GM12878 (cell line): Measurements from ENCODE around the gene TPPP. TPM values are rescaled to one million over a fixed set of nuclear protein-coding genes. Genes with fewer than 3 reads are reported as not detected.

ENCODE experiments used
- ATAC-seq: fragments of 200-7000 bp; cut with Tn5 transposase; 3 replicates; pipeline ENCODE4 v1.9.1; 2020; ENCODE audit warnings: mild to moderate bottlenecking, moderate library complexity
- BruUV-seq: library from RNA; stranded (reverse); fragments of 400-500 nt; replicated peaks from 2 replicates; lab custom pipeline; 2021; lab: Mats Ljungman, UMichigan
- CTCF ChIA-PET: fragments of 300-600 bp; sonication (Branson Sonifier 250); formaldehyde crosslinking; extraction: SDS; loops from one replicate; lab custom pipeline; 2021; ENCODE audit warnings: inconsistent platforms; lab: Yijun Ruan, JAX
- POLR2A ChIA-PET: fragments of 350-600 bp; formaldehyde crosslinking; extraction: SDS; loops from one replicate; lab custom pipeline; 2021; ENCODE audit warnings: inconsistent platforms; lab: Charles Lee
- RAD21 ChIA-PET: fragments of 300-600 bp; sonication (Branson Sonifier 250); formaldehyde crosslinking; loops from one replicate; lab custom pipeline; 2023; ENCODE audit warnings: antibody characterized with exemption; ENCODE audit not compliant: unreplicated experiment; lab: Charles Lee
- SMC1A ChIA-PET: fragments of 300-600 bp; sonication (Branson Sonifier 250); formaldehyde crosslinking; loops from one replicate; lab custom pipeline; 2023; ENCODE audit not compliant: unreplicated experiment, uncharacterized antibody; lab: Charles Lee
- DNase-seq: peaks from one replicate; pipeline ENCODE4 v3.0.0-alpha.2; 2011; ENCODE audit warnings: low read depth, low spot score
- FAIRE-seq: peaks from 3 replicates; lab custom pipeline; 2011; peaks lifted over from hg19 to GRCh38; lab: Jason Lieb, UNC
- H2AFZ ChIP-seq: 2 replicates; pipeline ENCODE4 v1.6.0; 2011; ENCODE audit warnings: low read depth, low read length, control low read depth; ENCODE audit not compliant: control insufficient read depth
- H3K27ac ChIP-seq: 2 replicates; pipeline ENCODE4 v1.5.1; 2011; ENCODE audit warnings: control low read depth; ENCODE audit not compliant: control insufficient read depth, insufficient read depth
- H3K27me3 ChIP-seq, 2 experiments: replicated peaks in 1 of 2; 2 replicates each; pipeline versions ENCODE4 v1.6.0 to v1.6.1; 2011; ENCODE audit warnings: low read length in 1 of 2; ENCODE audit not compliant: control insufficient read depth in 2 of 2, insufficient read depth in 2 of 2
- H3K36me3 ChIP-seq, 2 experiments: 2 replicates each; pipeline ENCODE4 v1.5.1; 2011; ENCODE audit warnings: low read length in 1 of 2; ENCODE audit not compliant: control insufficient read depth in 2 of 2, insufficient read depth in 2 of 2
- H3K4me1 ChIP-seq: 2 replicates; pipeline ENCODE4 v1.6.1; 2011; ENCODE audit warnings: mild to moderate bottlenecking, low read length, moderate library complexity, mixed read lengths; ENCODE audit not compliant: control insufficient read depth, insufficient read depth
- H3K4me2 ChIP-seq: 2 replicates; pipeline ENCODE4 v1.6.0; 2011; ENCODE audit warnings: control low read depth; ENCODE audit not compliant: control insufficient read depth, insufficient read depth
- H3K4me3 ChIP-seq: fragments of 200-600 bp; sonication (generic); 2 replicates; pipeline ENCODE4 v1.5.1; 2016
- H3K79me2 ChIP-seq: 2 replicates; pipeline ENCODE4 v1.6.0; 2011; ENCODE audit warnings: low read length; ENCODE audit not compliant: control insufficient read depth, insufficient read depth
- H3K9ac ChIP-seq: 2 replicates; pipeline ENCODE4 v1.8.0; 2011; ENCODE audit warnings: low read length, control low read depth, mixed read lengths; ENCODE audit not compliant: control insufficient read depth, insufficient read depth
- H3K9me3 ChIP-seq: replicated peaks from 3 replicates; pipeline ENCODE4 v1.5.1; 2011; ENCODE audit warnings: mild to moderate bottlenecking, low read length; ENCODE audit not compliant: control insufficient read depth, insufficient read depth
- H4K20me1 ChIP-seq: 2 replicates; pipeline ENCODE4 v1.6.0; 2011; ENCODE audit not compliant: control insufficient read depth, insufficient read depth
- BACH1 ChIP-seq: fragments of 450-650 bp; IDR thresholded peaks from 2 replicates; pipeline ENCODE4 v1.6.1; 2017; ENCODE audit warnings: mild to moderate bottlenecking, borderline replicate concordance
- CBFB ChIP-seq: IDR thresholded peaks from 2 replicates; pipeline ENCODE4 v1.6.1; 2016; ENCODE audit warnings: antibody characterized with exemption, low read depth
- CHD1 ChIP-seq: IDR thresholded peaks from 2 replicates; pipeline ENCODE4 v1.6.1; 2012; ENCODE audit warnings: low read depth, low read length, improper control_type of control experiment
- ETV6 ChIP-seq, 2 experiments: fragments of 450-650 bp in 1 of 2; IDR thresholded peaks in 1 of 2; conservative IDR thresholded peaks in 1 of 2; 2 replicates each; pipeline ENCODE4 v1.6.1; 2014; ENCODE audit warnings: antibody characterized with exemption in 1 of 2, borderline replicate concordance in 1 of 2, low read depth in 1 of 2, mild to moderate bottlenecking in 1 of 2, moderate library complexity in 1 of 2
- EZH2 ChIP-seq: IDR thresholded peaks from 2 replicates; pipeline ENCODE4 v1.6.1; 2012; ENCODE audit warnings: low read depth, mild to moderate bottlenecking, control low read depth, inconsistent platforms, low read length, borderline replicate concordance; ENCODE audit not compliant: control insufficient read depth
- IKZF1 ChIP-seq: fragments of 450-650 bp; conservative IDR thresholded peaks from 2 replicates; pipeline ENCODE4 v1.6.1; 2017; ENCODE audit warnings: antibody characterized with exemption, mild to moderate bottlenecking
- IKZF2 ChIP-seq, 2 experiments: fragments of 450-650 bp; IDR thresholded peaks; 2 replicates each; pipeline ENCODE4 v1.6.1; 2017; ENCODE audit warnings: mild to moderate bottlenecking in 2 of 2, moderate library complexity in 2 of 2
- RFX5 ChIP-seq: IDR thresholded peaks from 2 replicates; pipeline ENCODE4 v1.6.1; 2011; ENCODE audit warnings: low read depth, low read length, improper control_type of control experiment
- WGBS: methylation state at CpG from one replicate; pipeline ENCODE4 v1.1.6; 2016; ENCODE audit warnings: low lambda C conversion rate; ENCODE audit not compliant: insufficient replicate concordance, insufficient coverage; ENCODE audit errors: missing lambda C conversion rate; 5-methylcytosine and 5-hydroxymethylcytosine counted together
- in situ Hi-C: fragments of 300-500 bp; cut with MboI; formaldehyde crosslinking; loops from 9 replicates; pipeline ENCODE4 v1.14.3; 2018; ENCODE audit warnings: mixed read lengths
- intact Hi-C: fragments of 100-400 bp; cut with micrococcal nuclease; formaldehyde crosslinking; loops from one replicate; pipeline ENCODE4 v1.14.2; 2022; ENCODE audit not compliant: unreplicated experiment
- polyA plus RNA-seq, 11 experiments: library from polyadenylated mRNA; depleted of rRNA in 4 of 11; unstranded in 6 of 11; stranded (reverse) in 5 of 11; fragments of >200 nt; fragmentation: Nextera tagmentation in 4 of 11; fragmentation: Illumina TruSeq in 1 of 11; extraction: Ambion mirVana in 4 of 11; extraction: Trizol in 1 of 11; gene quantifications; 1 replicate in 1 of 11; 2 replicates in 10 of 11; pipeline versions ENCODE4 v1.2.1 to v1.2.3, GENCODE V29; 2011 to 2016; ENCODE audit warnings: inconsistent platforms in 2 of 11, missing spikeins in 2 of 11, low read depth in 1 of 11
- total RNA-seq, 4 experiments: library from RNA; depleted of rRNA in 3 of 4; stranded (reverse); fragments of >200 nt in 3 of 4; fragmentation: Illumina TruSeq in 1 of 4; extraction: Trizol in 1 of 4; gene quantifications; 2 replicates each; pipeline versions ENCODE4 v1.2.1 to v1.2.3, GENCODE V29; 2013 to 2021
- TF ChIP-seq, protein P1 (sequence below), 3 experiments: IDR thresholded peaks in 2 of 3; conservative IDR thresholded peaks in 1 of 3; 2 replicates each; pipeline ENCODE4 v1.5.1; 2011; ENCODE audit warnings: low read depth in 3 of 3, low read length in 3 of 3, mild to moderate bottlenecking in 3 of 3, control low read depth in 2 of 3, moderate library complexity in 2 of 3, inconsistent platforms in 1 of 3, mixed read lengths in 1 of 3; ENCODE audit not compliant: control insufficient read depth in 2 of 3, insufficient read depth in 1 of 3; ENCODE audit errors: extremely low read depth in 1 of 3
- TF ChIP-seq, protein P2 (sequence below): IDR thresholded peaks from 2 replicates; pipeline ENCODE4 v1.6.1; 2012; ENCODE audit warnings: low read depth, low read length, improper control_type of control experiment
- TF ChIP-seq, protein P3 (sequence below): IDR thresholded peaks from 2 replicates; pipeline ENCODE4 v1.6.1; 2012; ENCODE audit warnings: improper control_type of control experiment, low read depth, low read length; ENCODE audit not compliant: insufficient replicate concordance

TPPP gene
- total and polyA plus RNA-seq, 10 of the 15 experiments (the other 5 are each of a cell fraction or from before 2014, with no cell fraction given), result under 0.01 to 0.24 (median 0.04) TPM; not detected in 4

DNA sequence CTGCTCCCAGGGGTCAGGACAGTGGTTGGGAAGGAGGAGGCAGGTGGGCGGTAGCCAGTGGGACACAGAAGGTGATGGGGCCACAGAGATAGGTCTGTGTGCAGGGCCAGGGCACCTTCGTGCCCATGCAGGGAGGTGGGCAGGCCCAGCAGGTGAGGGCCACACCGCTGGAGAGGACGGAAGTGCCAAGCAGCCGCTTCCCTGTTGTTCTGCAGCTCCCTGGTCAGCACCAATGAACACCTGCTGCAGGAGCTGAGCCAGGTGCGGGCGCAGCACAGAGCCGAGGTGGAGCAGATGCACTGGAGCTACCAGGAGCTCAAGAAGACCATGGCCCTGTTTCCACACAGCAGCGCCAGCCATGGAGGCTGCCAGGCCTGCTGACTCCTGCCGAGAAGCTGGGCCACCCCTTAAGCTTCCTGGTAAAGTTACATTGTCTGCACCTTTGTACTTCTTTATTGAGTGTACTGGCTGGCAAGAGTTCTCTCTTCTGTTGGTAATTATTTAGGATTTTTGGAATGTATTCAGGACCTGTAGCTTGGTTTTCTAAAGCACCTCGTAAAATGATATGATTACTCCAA lies 40.3 kb downstream of the TPPP start:
- H3K4me1 ChIP-seq, result no peaks in the 10 kb centered on the region
- H3K27ac ChIP-seq, result no peak overlapping the region
- POLR2A ChIA-PET, result no interaction called here
- no peaks in the 10 kb centered on the region for H4K20me1 ChIP-seq
- no peak for DNase-seq
- CTCF ChIA-PET, result interaction anchor here (1.2 to 1.3 kb wide), 2 partner anchors 206 to 249 kb away, joined by 3 to 5 read pairs; no protein-coding TSS in a partner anchor
- TF ChIP-seq BACH1 (no peak), EZH2 (no peak), IKZF2 (IDR thresholded peaks at IDR 0.05) (no peak), IKZF1 (no peak), RFX5 (no peak), CBFB (no peak), ETV6 (conservative IDR thresholded peaks at IDR 0.05 in 1 of 2, IDR thresholded peaks at IDR 0.05 in 1 of 2; ENCODE audit: borderline replicate concordance in 1 of 2, low read depth in 1 of 2) (no peak), CHD1 (no peak)
- TF ChIP-seq, protein P1, sequence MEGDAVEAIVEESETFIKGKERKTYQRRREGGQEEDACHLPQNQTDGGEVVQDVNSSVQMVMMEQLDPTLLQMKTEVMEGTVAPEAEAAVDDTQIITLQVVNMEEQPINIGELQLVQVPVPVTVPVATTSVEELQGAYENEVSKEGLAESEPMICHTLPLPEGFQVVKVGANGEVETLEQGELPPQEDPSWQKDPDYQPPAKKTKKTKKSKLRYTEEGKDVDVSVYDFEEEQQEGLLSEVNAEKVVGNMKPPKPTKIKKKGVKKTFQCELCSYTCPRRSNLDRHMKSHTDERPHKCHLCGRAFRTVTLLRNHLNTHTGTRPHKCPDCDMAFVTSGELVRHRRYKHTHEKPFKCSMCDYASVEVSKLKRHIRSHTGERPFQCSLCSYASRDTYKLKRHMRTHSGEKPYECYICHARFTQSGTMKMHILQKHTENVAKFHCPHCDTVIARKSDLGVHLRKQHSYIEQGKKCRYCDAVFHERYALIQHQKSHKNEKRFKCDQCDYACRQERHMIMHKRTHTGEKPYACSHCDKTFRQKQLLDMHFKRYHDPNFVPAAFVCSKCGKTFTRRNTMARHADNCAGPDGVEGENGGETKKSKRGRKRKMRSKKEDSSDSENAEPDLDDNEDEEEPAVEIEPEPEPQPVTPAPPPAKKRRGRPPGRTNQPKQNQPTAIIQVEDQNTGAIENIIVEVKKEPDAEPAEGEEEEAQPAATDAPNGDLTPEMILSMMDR (IDR thresholded peaks at IDR 0.05 in 2 of 3, conservative IDR thresholded peaks at IDR 0.05 in 1 of 3; ENCODE audit: control insufficient read depth in 2 of 3, extremely low read depth in 1 of 3, insufficient read depth in 1 of 3, low read depth in 3 of 3, low read length in 3 of 3), result no peak
- TF ChIP-seq, protein P2, sequence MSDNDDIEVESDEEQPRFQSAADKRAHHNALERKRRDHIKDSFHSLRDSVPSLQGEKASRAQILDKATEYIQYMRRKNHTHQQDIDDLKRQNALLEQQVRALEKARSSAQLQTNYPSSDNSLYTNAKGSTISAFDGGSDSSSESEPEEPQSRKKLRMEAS, result no peak
- TF ChIP-seq, protein P3, sequence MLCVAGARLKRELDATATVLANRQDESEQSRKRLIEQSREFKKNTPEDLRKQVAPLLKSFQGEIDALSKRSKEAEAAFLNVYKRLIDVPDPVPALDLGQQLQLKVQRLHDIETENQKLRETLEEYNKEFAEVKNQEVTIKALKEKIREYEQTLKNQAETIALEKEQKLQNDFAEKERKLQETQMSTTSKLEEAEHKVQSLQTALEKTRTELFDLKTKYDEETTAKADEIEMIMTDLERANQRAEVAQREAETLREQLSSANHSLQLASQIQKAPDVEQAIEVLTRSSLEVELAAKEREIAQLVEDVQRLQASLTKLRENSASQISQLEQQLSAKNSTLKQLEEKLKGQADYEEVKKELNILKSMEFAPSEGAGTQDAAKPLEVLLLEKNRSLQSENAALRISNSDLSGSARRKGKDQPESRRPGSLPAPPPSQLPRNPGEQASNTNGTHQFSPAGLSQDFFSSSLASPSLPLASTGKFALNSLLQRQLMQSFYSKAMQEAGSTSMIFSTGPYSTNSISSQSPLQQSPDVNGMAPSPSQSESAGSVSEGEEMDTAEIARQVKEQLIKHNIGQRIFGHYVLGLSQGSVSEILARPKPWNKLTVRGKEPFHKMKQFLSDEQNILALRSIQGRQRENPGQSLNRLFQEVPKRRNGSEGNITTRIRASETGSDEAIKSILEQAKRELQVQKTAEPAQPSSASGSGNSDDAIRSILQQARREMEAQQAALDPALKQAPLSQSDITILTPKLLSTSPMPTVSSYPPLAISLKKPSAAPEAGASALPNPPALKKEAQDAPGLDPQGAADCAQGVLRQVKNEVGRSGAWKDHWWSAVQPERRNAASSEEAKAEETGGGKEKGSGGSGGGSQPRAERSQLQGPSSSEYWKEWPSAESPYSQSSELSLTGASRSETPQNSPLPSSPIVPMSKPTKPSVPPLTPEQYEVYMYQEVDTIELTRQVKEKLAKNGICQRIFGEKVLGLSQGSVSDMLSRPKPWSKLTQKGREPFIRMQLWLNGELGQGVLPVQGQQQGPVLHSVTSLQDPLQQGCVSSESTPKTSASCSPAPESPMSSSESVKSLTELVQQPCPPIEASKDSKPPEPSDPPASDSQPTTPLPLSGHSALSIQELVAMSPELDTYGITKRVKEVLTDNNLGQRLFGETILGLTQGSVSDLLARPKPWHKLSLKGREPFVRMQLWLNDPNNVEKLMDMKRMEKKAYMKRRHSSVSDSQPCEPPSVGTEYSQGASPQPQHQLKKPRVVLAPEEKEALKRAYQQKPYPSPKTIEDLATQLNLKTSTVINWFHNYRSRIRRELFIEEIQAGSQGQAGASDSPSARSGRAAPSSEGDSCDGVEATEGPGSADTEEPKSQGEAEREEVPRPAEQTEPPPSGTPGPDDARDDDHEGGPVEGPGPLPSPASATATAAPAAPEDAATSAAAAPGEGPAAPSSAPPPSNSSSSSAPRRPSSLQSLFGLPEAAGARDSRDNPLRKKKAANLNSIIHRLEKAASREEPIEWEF, result no peak
- no peak overlapping the region for H2AFZ ChIP-seq
- ATAC-seq, result no peak
- in situ Hi-C loops (no loop called here), intact Hi-C loops (loop anchor here (10.0 kb wide), 1 partner anchor 338 kb away; no protein-coding TSS in a partner anchor)
- WGBS, result 97% methylated on average over 10 of the region's 11 CpGs
- SMC1A ChIA-PET, result no interaction called here
- H3K79me2 ChIP-seq, result no peaks in the 10 kb centered on the region
- no peak overlapping the region for H3K9ac ChIP-seq
- no peaks in the 10 kb centered on the region for H3K27me3 ChIP-seq
- peaks cover 6 to 7% of the 10 kb centered on the region in 2 experiments for H3K36me3 ChIP-seq
- no peak overlapping the region for H3K4me2 ChIP-seq
- BruUV-seq, result no TSS peak
- no peak overlapping the region for H3K4me3 ChIP-seq
- H3K9me3 ChIP-seq, result no peaks in the 10 kb centered on the region; the same call in 2 of the 3 replicates
- FAIRE-seq, result no peak
- RAD21 ChIA-PET, result no interaction called here
